ENCODE measurements around the gene CCSER2.
"Not testable (repeated sequence)": the region's sequence is repeated elsewhere in the genome, so short reads cannot be mapped to it uniquely, and the experiment has no call there.

Gene CCSER2

DNA sequence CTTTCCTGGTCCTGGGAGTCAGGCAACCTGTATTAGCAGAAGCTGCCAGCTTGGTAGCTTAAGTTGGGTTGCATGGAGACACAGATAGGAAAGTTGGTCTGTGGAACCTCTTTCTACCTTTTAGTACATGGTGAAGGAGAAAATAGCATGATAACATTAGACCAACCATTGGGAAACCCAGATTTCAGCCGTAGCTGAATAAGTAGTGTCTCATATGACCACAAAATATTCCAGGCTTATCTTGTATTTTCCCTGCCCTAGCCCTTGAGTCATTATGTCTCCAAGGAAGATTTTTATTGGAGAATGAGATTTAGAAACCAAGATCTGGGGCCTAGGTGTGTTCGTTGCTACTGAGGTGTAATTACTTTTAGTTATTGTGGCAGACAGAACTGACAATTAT is 67.2 kb downstream of the CCSER2 start:
- no peak for DNase-seq (ENCODE audit: low read depth)

DNA sequence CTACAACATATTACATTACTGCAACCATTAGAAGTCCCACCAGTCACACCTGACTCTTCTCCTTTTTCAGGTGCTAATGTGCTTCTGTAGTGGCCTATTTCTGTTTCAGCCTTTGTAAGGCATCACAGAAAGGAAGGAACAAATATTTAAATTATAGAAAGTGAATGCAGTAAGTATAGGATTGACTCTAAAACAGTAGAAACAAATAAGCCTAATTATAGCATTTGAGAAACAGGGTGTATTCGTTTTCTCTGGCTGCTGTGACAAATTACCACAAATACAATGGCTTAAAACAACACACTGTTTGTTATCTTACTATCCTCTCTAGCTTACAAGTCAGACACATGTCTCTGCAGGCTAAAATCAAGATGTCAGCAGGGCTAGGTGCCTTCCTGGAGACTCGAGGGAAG is 69.4 kb downstream of the CCSER2 start:
- no peak for DNase-seq (ENCODE audit: low read depth)

DNA sequence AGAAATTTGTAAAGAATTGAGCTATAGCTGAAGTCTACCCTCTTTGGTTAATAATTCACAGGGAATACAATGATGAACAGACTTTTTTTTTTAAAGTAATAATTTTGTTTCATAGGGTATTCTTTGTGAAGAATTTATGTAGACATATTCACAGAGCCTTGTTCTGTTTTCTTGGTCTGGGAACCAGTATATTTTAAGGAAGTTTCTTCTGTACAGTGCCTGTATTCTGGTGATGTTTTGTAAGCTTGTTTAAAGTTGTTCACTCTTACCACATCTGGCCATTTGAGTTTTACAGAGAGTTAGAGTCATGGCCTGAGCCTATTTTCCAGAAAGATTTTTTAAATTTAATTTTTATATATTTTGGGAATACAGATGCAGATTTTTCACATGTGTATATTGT is 70.3 kb downstream of the CCSER2 start:
- no peak for DNase-seq (ENCODE audit: low read depth)

DNA sequence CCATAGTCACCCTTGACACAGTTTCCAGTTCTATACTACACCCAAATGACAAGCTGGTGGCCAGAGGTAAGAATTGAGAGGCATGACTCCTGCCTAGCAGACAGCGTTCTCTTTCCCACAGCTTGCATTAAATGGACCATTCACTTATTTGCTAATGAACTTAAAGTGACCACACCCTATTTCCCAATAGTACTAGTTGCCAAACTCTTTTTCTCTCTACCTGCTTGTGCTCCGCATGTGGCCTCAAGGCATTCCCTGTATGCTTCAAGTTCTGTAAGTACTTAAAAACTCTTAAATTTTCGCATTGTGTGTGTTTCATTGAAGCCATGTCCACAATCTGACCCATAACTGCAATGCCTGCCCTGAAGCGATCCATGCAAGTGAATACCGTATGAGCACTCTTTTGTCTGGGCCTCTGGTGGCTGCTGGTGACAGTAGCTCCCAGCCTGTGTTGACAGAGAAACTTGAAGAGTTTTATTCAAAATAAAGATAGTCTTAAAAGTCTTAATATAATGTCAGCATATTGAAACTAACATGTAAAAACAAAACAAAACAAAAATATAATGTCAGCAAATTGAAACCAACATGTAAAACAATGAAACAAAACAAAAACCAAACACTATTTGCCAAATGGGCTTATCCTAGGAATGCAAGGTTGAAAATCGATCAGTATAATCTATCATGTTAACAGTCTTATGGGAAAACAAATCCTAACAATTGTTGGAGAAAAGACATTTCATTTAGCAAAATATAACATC is 73.6 kb downstream of the CCSER2 start:
- DNase-seq (ENCODE audit: low read depth) = no peak

GRCh38 chr10:84404783-84405182 is 76.4 kb downstream of the CCSER2 start:
- no peak for DNase-seq (ENCODE audit: low read depth)

DNA sequence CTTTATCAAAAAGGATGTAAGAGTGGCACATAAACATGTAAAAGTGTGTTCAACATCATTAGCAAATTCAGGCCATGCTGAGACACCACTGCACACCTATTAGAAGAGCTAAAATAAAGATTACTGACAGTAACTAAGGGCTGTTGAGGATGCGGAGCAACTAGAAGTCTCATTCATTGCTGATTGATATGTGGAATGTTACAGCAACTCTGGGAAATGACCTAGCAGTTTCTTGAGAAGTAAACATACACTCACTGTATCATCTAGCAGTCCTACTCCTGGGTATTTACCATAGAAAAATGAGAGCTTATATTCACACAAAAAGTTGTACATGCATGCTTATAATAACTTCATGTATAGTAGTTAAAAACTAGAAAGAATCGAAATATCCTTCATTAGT is 77.3 kb downstream of the CCSER2 start:
- DNase-seq (ENCODE audit: low read depth) = no peak

DNA sequence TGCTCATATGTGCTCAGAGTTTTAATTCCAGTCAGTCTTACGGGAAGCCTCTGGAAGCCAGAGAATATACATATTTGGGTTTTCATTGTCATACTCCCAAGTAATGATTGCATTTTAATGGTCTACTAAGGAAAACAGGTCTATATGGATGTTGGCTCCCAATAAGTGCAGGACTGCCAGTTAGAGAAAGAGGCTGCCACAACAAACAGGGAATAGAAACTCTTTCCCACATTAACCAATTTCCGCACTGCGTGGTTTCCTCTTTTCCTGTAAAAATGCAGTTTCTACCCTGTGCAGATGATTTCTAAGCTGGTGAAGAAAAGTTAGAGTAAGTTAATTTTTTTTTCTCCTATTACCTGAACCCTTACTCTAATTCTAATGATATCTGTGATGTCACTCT is 78.2 kb downstream of the CCSER2 start:
- no peak for DNase-seq (ENCODE audit: low read depth)

DNA sequence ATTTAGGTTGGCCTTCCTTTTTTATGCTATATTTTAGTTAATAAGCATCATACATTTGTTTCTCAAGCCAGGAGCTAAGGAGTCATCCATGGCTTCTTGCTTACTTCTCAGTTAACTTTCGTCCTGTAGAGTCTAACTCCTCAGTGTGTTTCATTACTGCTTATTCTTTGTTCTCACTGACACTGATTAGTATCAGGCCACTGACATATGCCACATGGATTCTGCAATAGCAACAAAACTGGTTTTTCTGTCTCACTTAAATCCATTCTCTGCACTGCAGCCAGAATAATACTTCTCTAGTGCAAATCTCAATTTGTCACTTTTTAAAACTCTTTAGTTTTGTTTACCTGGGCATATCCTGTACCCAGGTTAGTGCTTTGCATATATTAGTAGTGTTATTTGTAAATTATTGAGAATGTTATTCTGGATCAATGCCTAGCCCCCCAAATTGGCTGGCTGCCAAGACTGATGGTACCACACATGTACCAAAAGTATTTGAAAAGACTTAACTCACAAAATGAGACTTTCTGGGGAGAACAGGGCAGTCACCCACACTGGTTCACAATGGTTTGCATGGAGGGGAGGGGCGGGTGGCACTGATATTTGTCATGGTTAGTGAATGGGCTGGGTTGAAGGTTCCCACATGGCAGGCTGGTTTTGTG is 79.1 kb downstream of the CCSER2 start:
- DNase-seq (ENCODE audit: low read depth) = no peak

DNA sequence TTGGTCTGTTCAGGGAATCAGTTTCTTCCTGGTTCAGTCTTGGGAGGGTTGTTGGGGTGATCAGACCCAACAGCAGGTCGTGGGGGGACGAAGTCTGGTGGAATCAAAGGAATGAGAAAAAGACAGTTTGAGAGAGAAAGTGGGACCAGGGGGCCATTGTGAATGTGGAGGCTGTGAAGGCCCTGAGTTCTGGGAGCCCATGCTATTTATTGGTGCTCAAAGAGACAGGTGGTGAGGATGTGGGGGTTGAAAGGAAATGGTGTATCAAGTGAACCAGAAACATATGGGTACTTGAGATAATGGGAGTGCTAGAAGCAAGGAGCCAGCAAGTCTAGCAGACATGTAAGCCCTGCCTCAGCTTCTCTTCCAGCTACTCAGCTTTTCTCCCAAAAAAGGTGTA is 84.1 kb downstream of the CCSER2 start:
- DNase-seq (ENCODE audit: low read depth) = no peak

GRCh38 chr10:84414110-84414509 is 85.7 kb downstream of the CCSER2 start:
- not testable (repeated sequence) for DNase-seq (ENCODE audit: low read depth)

GRCh38 chr10:84415539-84416244 is 87.3 kb downstream of the CCSER2 start:
- DNase-seq (ENCODE audit: low read depth) = no peak

GRCh38 chr10:84416245-84416555 is 87.8 kb downstream of the CCSER2 start:
- DNase-seq (ENCODE audit: low read depth) = no peak

GRCh38 chr10:84423719-84424118 is 95.3 kb downstream of the CCSER2 start:
- DNase-seq (ENCODE audit: low read depth) = no peak

GRCh38 chr10:84424731-84425167 is 96.4 kb downstream of the CCSER2 start:
- no peak for DNase-seq (ENCODE audit: low read depth)

DNA sequence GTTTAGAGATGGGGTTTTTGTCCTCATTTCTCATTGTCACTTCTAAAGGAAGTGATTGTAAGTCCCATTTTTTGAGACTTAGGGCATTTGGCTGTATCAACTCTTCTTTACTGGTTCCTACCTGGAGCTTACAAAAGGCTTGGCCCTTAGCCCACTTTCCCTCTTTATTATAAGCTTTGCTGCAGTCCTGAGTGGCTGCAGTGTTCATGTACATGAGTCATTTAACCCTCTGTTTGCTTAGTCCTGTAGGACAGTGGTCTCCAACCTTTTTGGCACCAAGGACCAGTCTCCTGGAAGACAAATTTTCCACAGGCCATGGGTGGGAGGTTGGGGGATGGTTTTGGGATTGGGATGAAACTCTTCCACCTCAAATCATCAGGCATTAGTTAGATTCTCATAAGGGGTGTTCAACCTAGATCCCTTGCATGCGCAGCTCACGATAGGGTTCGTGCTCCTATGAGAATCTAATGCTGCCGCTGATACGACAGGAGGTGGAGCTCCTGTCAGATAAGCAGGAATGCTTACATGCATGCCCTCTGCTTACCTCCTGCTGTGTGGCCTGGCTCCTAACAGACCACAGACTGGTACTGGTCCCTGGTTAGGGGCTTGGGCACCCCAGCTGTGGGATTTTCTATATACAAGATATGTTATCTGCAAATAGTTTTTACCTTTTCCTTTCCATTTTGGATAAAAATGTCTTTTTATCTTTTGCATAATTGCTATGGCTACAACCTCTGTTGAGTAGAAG is 99.7 kb downstream of the CCSER2 start:
- DNase-seq (ENCODE audit: low read depth) = no peak

GRCh38 chr10:84428711-84429110 is 100.3 kb downstream of the CCSER2 start:
- no peak for DNase-seq (ENCODE audit: low read depth)

DNA sequence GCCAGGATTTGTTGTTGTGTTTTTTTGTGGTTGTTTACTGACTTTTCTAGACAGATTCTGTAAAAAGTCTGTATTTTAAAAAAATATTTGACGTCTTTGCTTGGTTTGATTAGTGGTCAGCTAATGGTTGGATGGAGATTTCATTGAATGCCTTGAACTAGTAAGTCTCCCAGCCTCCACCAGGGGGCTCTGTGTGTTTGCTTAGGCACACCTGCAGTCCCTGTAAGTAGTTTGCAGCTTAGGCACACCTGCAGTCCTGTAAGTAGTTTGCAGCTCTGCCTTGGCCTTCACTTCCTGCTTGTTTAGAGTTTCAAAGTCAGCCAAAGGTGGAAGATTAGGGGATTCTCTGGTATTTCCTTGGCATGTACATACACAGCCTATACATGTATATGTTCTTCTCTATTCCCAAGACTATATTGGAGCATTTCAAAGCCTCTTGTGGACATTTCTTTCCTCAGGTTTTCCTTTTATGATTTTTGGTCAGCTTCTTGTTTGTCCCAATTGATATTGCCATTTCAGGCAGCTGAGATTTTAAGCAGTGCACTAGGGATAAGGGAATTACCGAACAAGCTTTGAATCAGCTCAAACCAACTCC is 101.6 kb downstream of the CCSER2 start:
- peak; percentile 48 for DNase-seq (ENCODE audit: low read depth)

DNA sequence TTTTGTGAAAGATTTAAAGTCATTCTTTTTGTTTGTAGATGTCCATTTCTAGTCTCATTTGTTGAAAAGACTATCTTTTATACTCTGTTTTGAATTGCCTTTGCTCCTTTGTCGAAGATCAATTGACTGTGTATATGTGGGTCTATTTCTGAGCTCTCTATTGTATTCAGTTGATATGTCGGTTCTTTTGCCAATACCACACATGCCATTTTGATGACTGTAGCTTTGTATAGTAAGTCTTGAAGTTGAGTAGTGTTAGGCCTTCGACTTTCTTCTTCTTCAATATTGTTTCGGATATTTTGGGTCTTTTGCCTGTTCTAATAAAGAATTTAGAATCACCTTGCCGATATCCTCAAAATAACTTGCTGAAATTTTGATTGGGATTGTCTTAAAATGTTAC is 104.5 kb downstream of the CCSER2 start:
- no peak for DNase-seq (ENCODE audit: low read depth)

DNA sequence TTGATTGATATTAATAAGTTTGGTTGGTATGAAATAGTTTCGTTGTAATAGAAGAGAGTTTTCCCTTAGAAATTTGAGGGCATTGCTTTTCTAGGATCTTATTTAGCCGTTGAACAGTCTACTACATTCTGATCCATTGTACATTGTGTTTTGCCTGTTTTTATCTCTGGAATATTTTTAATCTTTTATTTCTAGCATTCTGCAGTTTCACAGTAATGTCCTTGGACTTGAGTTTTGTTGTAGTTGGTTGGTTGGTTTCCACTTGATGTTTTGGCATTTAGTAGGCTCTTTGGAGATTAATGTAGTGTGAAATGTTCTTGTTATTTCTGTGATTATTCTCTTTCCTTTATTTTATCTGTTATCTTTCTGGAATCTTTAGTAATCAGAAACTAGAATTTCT is 112.4 kb downstream of the CCSER2 start:
- DNase-seq (ENCODE audit: low read depth) = no peak

- DNase-seq (ENCODE audit: low read depth) = no peak
Observed at GRCh38 chr10:84447701-84448400, 119.5 kb downstream of the CCSER2 start.

DNA sequence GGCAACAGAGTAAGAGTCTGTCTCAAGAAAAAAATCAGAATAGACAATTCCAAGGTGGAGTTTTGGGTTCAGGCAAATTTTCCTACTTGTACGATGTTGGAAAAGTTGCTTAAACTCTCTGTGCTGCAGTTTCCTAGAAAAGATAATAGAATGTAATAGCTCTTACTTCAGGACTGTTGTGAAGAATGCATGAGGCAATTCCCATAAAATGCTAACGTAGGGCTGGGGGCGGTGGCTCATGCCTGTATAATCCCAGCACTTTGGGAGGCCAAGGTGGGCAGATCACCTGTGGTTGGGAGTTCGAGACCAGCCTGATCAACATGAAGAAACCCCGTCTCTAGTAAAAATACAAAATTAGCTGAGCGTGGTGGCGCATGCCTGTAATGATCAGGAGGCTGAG is 121.0 kb downstream of the CCSER2 start:
- DNase-seq (ENCODE audit: low read depth) = not testable (repeated sequence)

GRCh38 chr10:84452003-84452402 is 123.6 kb downstream of the CCSER2 start:
- DNase-seq (ENCODE audit: low read depth) = no peak

Data from activated T-cell treated with anti-CD3 and anti-CD28 coated beads for 24 hours (primary cell).